Activated CD4-positive, alpha-beta T cell treated with anti-CD3 and anti-CD28 coated beads, Interleukin-2, amount 50 U/mL, for 4 hours (primary cell): Measurements from ENCODE around the gene PXDN.
A peak's percentile ranks its signal among the peaks of the same experiment; 100 is the strongest.
"Not testable (repeated sequence)": the region's sequence is repeated elsewhere in the genome, so short reads cannot be mapped to it uniquely, and the experiment has no call there.

Experiments used
- DNase-seq, 2 experiments: peaks; one replicate each; pipeline ENCODE4 v3.0.0-alpha.2; 2020

The PXDN gene

GRCh38 chr2:1775511-1776035 lies 31.3 kb upstream of the PXDN start:
- no peak for DNase-seq

- no peak for DNase-seq
Observed at GRCh38 chr2:1774929-1775328, 30.6 kb upstream of the PXDN start.

GRCh38 chr2:1773883-1774282 lies 29.6 kb upstream of the PXDN start:
- DNase-seq: no peak

- DNase-seq: no peak
Observed at GRCh38 chr2:1772471-1773267, 28.4 kb upstream of the PXDN start.

- no peak for DNase-seq
Observed at GRCh38 chr2:1771626-1772280, 27.4 kb upstream of the PXDN start.

- DNase-seq: no peak
Observed at GRCh38 chr2:1770566-1771380, 26.5 kb upstream of the PXDN start.

GRCh38 chr2:1769703-1770422 lies 25.5 kb upstream of the PXDN start:
- DNase-seq: peak; percentile 8 to 30

GRCh38 chr2:1767939-1768691 lies 23.8 kb upstream of the PXDN start:
- DNase-seq: no peak

- DNase-seq: no peak
Observed at GRCh38 chr2:1766851-1767811, 22.8 kb upstream of the PXDN start.

- DNase-seq: no peak
Observed at GRCh38 chr2:1766425-1766824, 22.1 kb upstream of the PXDN start.

- not testable (repeated sequence) for DNase-seq
Observed at GRCh38 chr2:1765201-1765600, 20.9 kb upstream of the PXDN start.

GRCh38 chr2:1759611-1759930 lies 15.3 kb upstream of the PXDN start:
- no peak for DNase-seq

GRCh38 chr2:1758774-1759610 lies 14.7 kb upstream of the PXDN start:
- no peak for DNase-seq

GRCh38 chr2:1758171-1758570 lies 13.9 kb upstream of the PXDN start:
- no peak for DNase-seq

- DNase-seq: no peak
Observed at GRCh38 chr2:1757567-1757966, 13.3 kb upstream of the PXDN start.

- DNase-seq: not testable (repeated sequence)
Observed at GRCh38 chr2:1757146-1757545, 12.8 kb upstream of the PXDN start.

GRCh38 chr2:1756456-1756855 lies 12.1 kb upstream of the PXDN start:
- DNase-seq: no peak

- no peak for DNase-seq
Observed at GRCh38 chr2:1755436-1756191, 11.3 kb upstream of the PXDN start.
